HepG2 (cell line): ENCODE data around the gene DPP6.

ENCODE experiments used
- ARNT ChIP-seq: fragments of 450-650 bp; IDR thresholded peaks from 2 replicates; pipeline ENCODE4 v1.6.1; 2017
- CBX1 ChIP-seq: IDR thresholded peaks from one replicate; pipeline ENCODE4 v1.6.1; 2016; ENCODE audit warnings: antibody characterized with exemption, low read depth
- CTCF ChIP-seq: sonication (generic); formaldehyde crosslinking; IDR thresholded peaks from 2 replicates; pipeline ENCODE4 v1.5.0; 2020; ENCODE audit warnings: mild to moderate bottlenecking, missing genetic modification reagents, moderate library complexity
- ETV6 ChIP-seq: sonication (generic); formaldehyde crosslinking; conservative IDR thresholded peaks from 2 replicates; pipeline ENCODE4 v1.4.0; 2020; ENCODE audit warnings: missing genetic modification reagents
- GLI4 ChIP-seq: sonication (generic); formaldehyde crosslinking; IDR thresholded peaks from 2 replicates; pipeline ENCODE4 v1.5.1; 2020; ENCODE audit warnings: missing genetic modification reagents, mild to moderate bottlenecking, moderate library complexity, borderline replicate concordance
- KAT7 ChIP-seq: IDR thresholded peaks from 2 replicates; pipeline ENCODE4 v1.6.1; 2018; ENCODE audit warnings: borderline replicate concordance, missing compliant biosample characterization
- KDM5A ChIP-seq: fragments of 200-600 bp; sonication (generic); IDR thresholded peaks from 2 replicates; pipeline ENCODE4 v1.7.0; 2018; ENCODE audit warnings: antibody characterized with exemption, mild to moderate bottlenecking, low read length, borderline replicate concordance
- MAFF ChIP-seq: IDR thresholded peaks from 2 replicates; pipeline ENCODE4 v1.6.1; 2011; ENCODE audit warnings: low read depth, low read length, improper control_type of control experiment
- ZBTB42 ChIP-seq: sonication (generic); formaldehyde crosslinking; IDR thresholded peaks from 2 replicates; pipeline ENCODE4 v1.5.0; 2020; ENCODE audit warnings: mild to moderate bottlenecking, missing genetic modification reagents
- ZKSCAN1 ChIP-seq: fragments of 150-350 bp; IDR thresholded peaks from 2 replicates; pipeline ENCODE4 v1.6.1; 2014; ENCODE audit warnings: low read length
- ZNF549 ChIP-seq: sonication (generic); formaldehyde crosslinking; IDR thresholded peaks from 2 replicates; pipeline ENCODE4 v1.5.0; 2020; ENCODE audit warnings: missing genetic modification reagents
- ZNF747 ChIP-seq: sonication (generic); formaldehyde crosslinking; IDR thresholded peaks from 2 replicates; pipeline ENCODE4 v1.8.1; 2023; ENCODE audit warnings: missing genetic modification reagents, mild to moderate bottlenecking, borderline replicate concordance
- ZNF781 ChIP-seq: sonication (generic); formaldehyde crosslinking; IDR thresholded peaks from 2 replicates; pipeline ENCODE4 v1.5.1; 2020; ENCODE audit warnings: borderline replicate concordance, mild to moderate bottlenecking, missing genetic modification reagents; ENCODE audit errors: not compliant biosample characterization
- ZZZ3 ChIP-seq: sonication (generic); formaldehyde crosslinking; IDR thresholded peaks from 2 replicates; pipeline ENCODE4 v1.4.0; 2020; ENCODE audit warnings: missing genetic modification reagents, mild to moderate bottlenecking, borderline replicate concordance

DNA sequence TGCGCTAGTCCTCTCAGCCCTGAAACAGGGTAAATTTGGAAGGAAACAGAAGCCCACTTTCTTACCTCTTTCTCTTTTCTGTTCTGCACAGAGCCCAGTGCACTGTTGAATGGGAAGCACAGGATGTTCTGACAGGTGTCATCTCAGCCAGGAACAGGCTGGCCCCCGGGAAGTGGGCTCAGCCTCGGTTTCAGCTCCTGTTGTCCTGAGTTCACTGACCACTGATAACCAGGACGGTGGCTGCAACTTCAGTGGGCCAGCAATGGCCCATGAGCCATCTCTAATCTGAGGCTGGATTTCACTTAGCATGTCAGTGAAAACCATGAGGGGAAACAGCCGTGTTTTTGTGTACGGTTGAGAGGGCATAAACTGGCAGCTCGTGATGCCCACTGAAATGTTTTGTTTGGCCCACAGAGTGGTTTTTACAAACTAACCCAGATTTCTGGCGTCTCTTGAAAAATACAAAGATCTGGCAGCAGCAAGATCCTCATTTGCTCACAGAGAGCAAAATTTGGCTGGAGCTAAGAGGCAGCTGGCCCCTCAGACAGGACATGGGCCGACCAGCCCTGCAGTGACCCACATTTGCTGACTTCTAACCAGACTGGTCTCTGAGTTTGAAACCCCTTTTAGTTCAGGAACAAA is 494.9 kb downstream of the DPP6 start:
- TF ChIP-seq MAFF: no peak
- TF ChIP-seq CTCF (CRISPR knock-in tag): no peak
- TF ChIP-seq ZKSCAN1: no peak
- no peak for TF ChIP-seq KAT7
- no peak for TF ChIP-seq GLI4
- TF ChIP-seq KDM5A: no peak
- TF ChIP-seq ZNF549 (CRISPR knock-in tag): no peak
- TF ChIP-seq ARNT: no peak
- no peak for TF ChIP-seq CBX1
- TF ChIP-seq ZBTB42 (CRISPR knock-in tag): no peak
- TF ChIP-seq ETV6: no peak
- TF ChIP-seq ZNF747 (CRISPR knock-in tag): no peak
- TF ChIP-seq ZNF781 (CRISPR knock-in tag): no peak
- no peak for TF ChIP-seq ZZZ3 (CRISPR knock-in tag)
